ENCODE results near the gene LY6G6C.

The LY6G6C gene

DNA sequence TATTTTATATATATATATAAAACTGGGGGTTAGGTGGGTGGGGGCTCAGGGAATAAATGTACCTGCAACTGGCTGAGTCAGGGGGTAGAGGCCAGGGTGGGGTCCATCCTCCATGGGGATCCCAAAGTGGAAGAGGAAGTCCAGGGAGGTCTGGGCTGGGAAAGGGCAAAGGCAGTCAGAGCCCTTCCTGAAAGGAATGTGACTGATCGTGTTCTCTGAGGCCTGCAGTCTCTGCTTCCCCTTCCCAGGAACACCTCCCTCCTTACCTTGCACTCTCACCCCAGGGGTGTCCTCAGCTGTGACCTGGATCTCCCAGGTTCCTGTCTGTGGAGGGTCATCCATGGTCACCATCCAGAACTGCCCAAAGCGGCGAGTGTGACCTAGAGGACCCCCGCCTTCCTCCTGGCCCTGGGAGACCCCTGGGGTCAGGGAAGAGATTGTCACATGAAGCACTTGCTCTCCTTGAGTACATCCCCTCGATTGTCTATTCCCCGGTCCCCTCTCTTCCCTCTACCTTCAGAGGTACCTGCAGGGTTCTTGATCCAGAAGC lies 45.6 kb upstream of the LY6G6C start:
- DNase-seq (ENCODE audit: low spot score) (no peak), ATAC-seq (ENCODE audit: low read depth) (no peak)
- Histone ChIP-seq H3K4me3 (ENCODE audit: severe bottlenecking) (no peak overlapping the region), H3K27me3 (ENCODE audit: insufficient read depth, poor library complexity, severe bottlenecking) (no peaks in the 10 kb centered on the region), H3K27ac (ENCODE audit: poor library complexity, severe bottlenecking) (no peak overlapping the region), H3K9me3 (ENCODE audit: severe bottlenecking) (no peaks in the 10 kb centered on the region), H3K4me1 (ENCODE audit: insufficient read depth, poor library complexity, severe bottlenecking) (peaks cover 3% of the 10 kb centered on the region), H3K36me3 (ENCODE audit: low read depth) (0 out of 2 replicates have a peak, but pooled peaks cover 2% of the 10 kb centered on the region)
- TF ChIP-seq, protein P1, sequence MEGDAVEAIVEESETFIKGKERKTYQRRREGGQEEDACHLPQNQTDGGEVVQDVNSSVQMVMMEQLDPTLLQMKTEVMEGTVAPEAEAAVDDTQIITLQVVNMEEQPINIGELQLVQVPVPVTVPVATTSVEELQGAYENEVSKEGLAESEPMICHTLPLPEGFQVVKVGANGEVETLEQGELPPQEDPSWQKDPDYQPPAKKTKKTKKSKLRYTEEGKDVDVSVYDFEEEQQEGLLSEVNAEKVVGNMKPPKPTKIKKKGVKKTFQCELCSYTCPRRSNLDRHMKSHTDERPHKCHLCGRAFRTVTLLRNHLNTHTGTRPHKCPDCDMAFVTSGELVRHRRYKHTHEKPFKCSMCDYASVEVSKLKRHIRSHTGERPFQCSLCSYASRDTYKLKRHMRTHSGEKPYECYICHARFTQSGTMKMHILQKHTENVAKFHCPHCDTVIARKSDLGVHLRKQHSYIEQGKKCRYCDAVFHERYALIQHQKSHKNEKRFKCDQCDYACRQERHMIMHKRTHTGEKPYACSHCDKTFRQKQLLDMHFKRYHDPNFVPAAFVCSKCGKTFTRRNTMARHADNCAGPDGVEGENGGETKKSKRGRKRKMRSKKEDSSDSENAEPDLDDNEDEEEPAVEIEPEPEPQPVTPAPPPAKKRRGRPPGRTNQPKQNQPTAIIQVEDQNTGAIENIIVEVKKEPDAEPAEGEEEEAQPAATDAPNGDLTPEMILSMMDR (IDR thresholded peaks at IDR 0.05; ENCODE audit: poor library complexity, severe bottlenecking): no peak

- H3K4me3 ChIP-seq (ENCODE audit: severe bottlenecking): no peak overlapping the region
- DNase-seq (ENCODE audit: low spot score) (no peak), ATAC-seq (ENCODE audit: low read depth) (no peak)
- no peaks in the 10 kb centered on the region for H3K9me3 ChIP-seq (ENCODE audit: severe bottlenecking)
- H3K36me3 ChIP-seq (ENCODE audit: low read depth): peaks cover 12% of the 10 kb centered on the region
- H3K27me3 ChIP-seq (ENCODE audit: insufficient read depth, poor library complexity, severe bottlenecking): no peaks in the 10 kb centered on the region
- no peak overlapping the region for H3K27ac ChIP-seq (ENCODE audit: poor library complexity, severe bottlenecking)
- H3K4me1 ChIP-seq (ENCODE audit: insufficient read depth, poor library complexity, severe bottlenecking): peaks cover 3% of the 10 kb centered on the region
- TF ChIP-seq, protein P1 (IDR thresholded peaks at IDR 0.05; ENCODE audit: poor library complexity, severe bottlenecking): no peak
Observed at GRCh38 chr6:31765910-31766794, 44.6 kb upstream of the LY6G6C start.

DNA sequence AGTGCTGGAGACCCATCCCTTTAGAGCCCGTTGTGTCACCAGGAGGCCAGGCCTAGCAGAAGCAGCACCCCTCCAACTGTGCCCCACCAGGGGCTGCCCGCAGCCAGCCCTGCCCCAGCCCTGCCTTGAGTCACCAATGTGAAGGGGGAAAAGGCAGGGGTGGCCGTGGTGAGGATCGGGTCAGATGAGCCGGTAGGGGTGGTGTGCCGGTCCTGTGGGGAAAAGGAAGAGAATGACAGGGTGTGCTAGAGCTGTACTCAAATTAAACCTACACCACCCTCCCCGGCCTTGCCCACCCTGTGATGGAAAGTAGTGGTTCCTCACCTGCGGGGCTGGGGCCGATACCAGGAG lies 44.0 kb upstream of the LY6G6C start:
- no peaks in the 10 kb centered on the region for H3K9me3 ChIP-seq (ENCODE audit: severe bottlenecking)
- ATAC-seq (ENCODE audit: low read depth): no peak
- TF ChIP-seq, protein P1 (IDR thresholded peaks at IDR 0.05; ENCODE audit: poor library complexity, severe bottlenecking): no peak
- DNase-seq (ENCODE audit: low spot score): no peak
- H3K27me3 ChIP-seq (ENCODE audit: insufficient read depth, poor library complexity, severe bottlenecking): no peaks in the 10 kb centered on the region
- H3K4me1 ChIP-seq (ENCODE audit: insufficient read depth, poor library complexity, severe bottlenecking): peaks cover 3% of the 10 kb centered on the region
- no peak overlapping the region for H3K27ac ChIP-seq (ENCODE audit: poor library complexity, severe bottlenecking)
- H3K4me3 ChIP-seq (ENCODE audit: severe bottlenecking): no peak overlapping the region
- peaks cover 19% of the 10 kb centered on the region for H3K36me3 ChIP-seq (ENCODE audit: low read depth)

GRCh38 chr6:31764198-31764597 lies 42.7 kb upstream of the LY6G6C start:
- TF ChIP-seq, protein P1 (IDR thresholded peaks at IDR 0.05; ENCODE audit: poor library complexity, severe bottlenecking): no peak
- DNase-seq (ENCODE audit: low spot score): no peak
- Histone ChIP-seq H3K27me3 (ENCODE audit: insufficient read depth, poor library complexity, severe bottlenecking) (no peaks in the 10 kb centered on the region), H3K4me1 (ENCODE audit: insufficient read depth, poor library complexity, severe bottlenecking) (peaks cover 3% of the 10 kb centered on the region), H3K9me3 (ENCODE audit: severe bottlenecking) (no peaks in the 10 kb centered on the region), H3K4me3 (ENCODE audit: severe bottlenecking) (no peak overlapping the region), H3K36me3 (ENCODE audit: low read depth) (peaks cover 19% of the 10 kb centered on the region), H3K27ac (ENCODE audit: poor library complexity, severe bottlenecking) (no peak overlapping the region)
- no peak for ATAC-seq (ENCODE audit: low read depth)

DNA sequence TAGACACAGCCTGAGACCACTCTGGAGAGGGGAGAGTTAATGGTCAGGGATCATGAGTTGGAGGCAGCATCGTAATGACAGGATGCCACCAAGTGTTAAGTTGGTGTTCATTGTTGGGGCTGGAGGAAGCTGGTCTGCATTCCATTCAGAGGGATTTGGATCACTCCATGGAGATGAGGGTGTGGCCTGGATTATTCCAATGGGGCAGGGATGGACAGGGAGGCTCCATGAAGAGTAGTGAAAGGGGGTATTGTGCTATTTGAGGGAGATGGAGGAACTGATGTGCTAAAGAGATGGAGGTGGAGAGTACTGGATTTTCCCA lies 42.0 kb upstream of the LY6G6C start:
- Histone ChIP-seq H3K27ac (ENCODE audit: poor library complexity, severe bottlenecking) (peak overlapping the region; percentile 6), H3K9me3 (ENCODE audit: severe bottlenecking) (no peaks in the 10 kb centered on the region), H3K4me3 (ENCODE audit: severe bottlenecking) (no peak overlapping the region), H3K36me3 (ENCODE audit: low read depth) (peaks cover 21% of the 10 kb centered on the region), H3K27me3 (ENCODE audit: insufficient read depth, poor library complexity, severe bottlenecking) (no peaks in the 10 kb centered on the region), H3K4me1 (ENCODE audit: insufficient read depth, poor library complexity, severe bottlenecking) (peaks cover 3% of the 10 kb centered on the region)
- DNase-seq (ENCODE audit: low spot score): no peak
- TF ChIP-seq, protein P1 (IDR thresholded peaks at IDR 0.05; ENCODE audit: poor library complexity, severe bottlenecking): no peak
- peak; percentile 68 for ATAC-seq (ENCODE audit: low read depth)

Measured in RWPE2 (cell line).